Ramos (cell line): Measurements from ENCODE around the gene IL25.

Experiments used
- in situ Hi-C: fragments of 300-500 bp; cut with MboI; formaldehyde crosslinking; loops from one replicate; pipeline ENCODE4 v1.14.3; 2022; ENCODE audit warnings: low sequenced_read_pairs; ENCODE audit not compliant: unreplicated experiment

Gene IL25

DNA sequence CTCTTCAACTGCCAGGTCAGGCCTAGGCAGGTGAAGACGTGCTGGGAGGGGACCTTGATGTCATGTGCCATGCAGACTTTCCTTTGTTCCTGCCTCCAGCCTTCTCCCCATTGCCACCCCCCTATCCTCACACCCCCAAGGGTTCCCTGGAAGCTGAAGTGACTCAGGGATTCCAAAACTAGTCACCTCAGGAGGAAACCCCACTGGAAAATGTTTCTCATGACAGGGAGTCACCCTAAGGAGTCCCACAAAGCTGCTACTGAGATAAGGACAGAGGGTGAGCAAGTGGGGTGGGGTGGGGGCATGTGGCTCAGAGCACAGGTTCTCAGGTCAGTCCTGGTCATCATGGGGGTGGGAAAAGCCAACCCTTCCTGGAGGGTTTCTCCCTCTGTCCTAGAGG lies 2.4 kb upstream of the IL25 start:
- in situ Hi-C loops = loop anchor here (10.0 kb wide), 1 partner anchor 105 kb away; no protein-coding TSS in a partner anchor

DNA sequence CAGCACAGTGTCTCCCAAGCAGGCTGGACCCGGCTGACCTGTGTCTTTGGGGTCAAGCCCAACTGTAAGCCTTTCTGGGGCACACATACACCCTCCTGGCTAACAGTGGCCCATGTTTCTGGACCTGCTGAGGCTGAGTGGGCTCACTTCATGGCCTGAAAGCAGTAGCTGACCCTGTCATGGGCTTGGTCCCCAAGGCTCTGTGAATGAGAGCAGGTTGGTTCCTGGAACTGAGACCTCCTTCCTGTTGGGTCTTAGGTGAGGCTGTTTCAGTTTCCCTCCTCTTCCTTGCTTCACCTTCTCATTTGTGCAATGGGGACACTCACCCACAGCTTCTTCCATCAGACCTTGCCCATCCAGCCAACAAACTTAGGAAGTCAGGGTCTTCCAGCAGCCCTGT lies 744 bp upstream of the IL25 start:
- in situ Hi-C loops = loop anchor here (10.0 kb wide), 1 partner anchor 107 kb away; no protein-coding TSS in a partner anchor

GRCh38 chr14:23373041-23373440 lies 432 bp downstream of the IL25 start:
- in situ Hi-C loops = loop anchor here (10.0 kb wide), 1 partner anchor 108 kb away; no protein-coding TSS in a partner anchor

GRCh38 chr14:23375527-23376251 lies 3.1 kb downstream of the IL25 start:
- in situ Hi-C loops = loop anchor here (10.0 to 25.0 kb wide), 2 partner anchors 111 to 688 kb away; no protein-coding TSS in a partner anchor

DNA sequence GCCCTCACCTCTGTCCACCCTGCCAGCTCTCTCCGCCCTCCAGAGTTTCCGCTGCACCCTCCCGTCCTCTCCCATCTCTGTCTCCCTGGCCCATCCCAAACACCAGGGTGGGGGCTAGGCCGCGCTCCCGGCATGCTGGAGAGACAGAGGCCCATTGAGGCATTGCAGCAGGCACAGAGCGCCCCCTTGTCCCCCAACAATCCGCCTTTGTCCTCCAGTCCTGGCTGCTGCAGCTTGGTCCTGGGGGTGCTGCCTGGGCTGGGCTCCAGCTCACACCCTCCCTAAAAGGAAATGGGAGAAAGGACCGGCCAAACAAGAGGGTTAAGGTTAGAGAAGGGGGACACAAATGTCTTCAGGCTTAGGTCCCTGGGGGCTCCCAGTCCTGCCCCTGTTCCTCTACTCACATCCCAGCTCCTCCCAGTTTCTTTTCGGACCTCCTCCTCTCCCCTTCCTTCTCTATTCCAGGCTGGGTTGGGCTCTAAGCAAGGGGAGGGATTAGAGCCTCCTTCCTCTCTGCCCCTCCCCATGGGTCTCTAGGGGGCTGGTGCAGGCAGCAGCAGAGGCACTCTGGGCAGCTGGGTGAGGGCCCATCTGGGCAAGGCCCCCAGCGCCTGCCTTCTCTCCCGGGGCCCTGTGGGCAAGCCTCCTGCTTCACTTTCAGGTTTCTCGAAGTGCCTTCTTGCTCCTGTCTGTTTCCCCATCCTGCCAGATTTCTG lies 4.0 kb downstream of the IL25 start, which contains the start of gene CMTM5:
Gene CMTM5 (plus strand): TSS at position 565 of the 716 bp plus-strand sequence. CDS start 206 bp downstream, outside the sequence.
- in situ Hi-C loops = loop anchor here (10.0 to 25.0 kb wide), 2 partner anchors 112 to 689 kb away; no protein-coding TSS in a partner anchor

DNA sequence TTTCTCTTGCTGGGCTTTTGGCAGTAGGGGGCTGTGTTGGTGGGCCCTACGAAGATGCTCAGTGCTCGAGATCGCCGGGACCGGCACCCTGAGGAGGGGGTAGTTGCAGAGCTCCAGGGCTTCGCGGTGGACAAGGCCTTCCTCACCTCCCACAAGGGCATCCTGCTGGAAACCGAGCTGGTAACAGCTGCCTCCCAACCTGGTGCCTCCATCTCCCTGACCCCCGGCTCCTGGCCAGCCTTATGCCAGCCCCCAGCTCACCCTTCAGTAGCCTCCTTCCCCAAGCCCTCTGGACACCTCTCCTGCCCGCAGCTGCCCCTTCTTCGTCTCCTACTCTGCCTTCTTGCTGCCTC lies 4.6 kb downstream of the IL25 start:
- in situ Hi-C loops = loop anchor here (10.0 to 25.0 kb wide), 2 partner anchors 112 to 690 kb away; no protein-coding TSS in a partner anchor

DNA sequence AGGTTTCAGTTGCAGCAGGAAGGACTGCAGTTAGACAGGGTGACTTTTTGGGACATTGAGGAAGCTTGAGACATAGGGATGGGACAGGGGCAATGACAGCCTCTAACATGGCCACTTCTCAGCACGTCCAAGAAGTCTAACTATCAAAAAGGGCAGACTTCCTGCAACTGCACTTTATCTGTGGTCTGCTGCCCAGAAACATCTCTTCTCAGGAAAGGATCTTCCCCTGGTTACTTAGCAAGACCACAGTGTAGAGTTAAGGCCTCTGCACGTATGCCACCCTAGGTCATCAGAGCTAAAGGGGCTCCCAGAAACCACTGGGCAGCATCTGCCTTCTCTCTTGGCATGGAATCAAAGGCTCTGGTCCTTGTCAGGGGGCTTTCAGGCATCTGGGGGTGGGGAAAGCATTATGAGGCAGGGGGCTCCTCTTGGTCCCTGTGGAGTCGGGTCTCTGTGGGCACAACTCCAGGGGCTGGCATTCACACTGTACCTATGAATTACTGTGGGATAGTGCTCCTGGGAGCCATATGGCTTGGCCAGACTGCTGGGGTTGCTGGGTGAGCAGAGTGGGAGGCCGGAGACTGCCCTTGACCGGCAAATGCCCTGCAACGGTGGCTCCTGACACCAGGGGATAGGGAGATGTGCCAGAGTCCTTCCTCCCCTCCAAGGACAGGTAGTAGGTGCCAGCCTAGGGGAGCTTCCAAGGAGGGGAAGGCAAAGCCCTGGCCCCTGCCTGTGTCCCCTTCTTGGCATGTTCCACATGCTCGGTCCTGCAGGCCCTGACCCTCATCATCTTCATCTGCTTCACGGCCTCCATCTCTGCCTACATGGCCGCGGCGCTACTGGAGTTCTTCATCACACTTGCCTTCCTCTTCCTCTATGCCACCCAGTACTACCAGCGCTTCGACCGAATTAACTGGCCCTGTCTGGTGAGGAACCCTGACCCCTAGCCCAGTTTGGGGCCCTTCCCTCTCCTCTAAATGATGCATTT lies 5.3 kb downstream of the IL25 start:
- in situ Hi-C loops = loop anchor here (10.0 to 25.0 kb wide), 2 partner anchors 113 to 691 kb away; no protein-coding TSS in a partner anchor

DNA sequence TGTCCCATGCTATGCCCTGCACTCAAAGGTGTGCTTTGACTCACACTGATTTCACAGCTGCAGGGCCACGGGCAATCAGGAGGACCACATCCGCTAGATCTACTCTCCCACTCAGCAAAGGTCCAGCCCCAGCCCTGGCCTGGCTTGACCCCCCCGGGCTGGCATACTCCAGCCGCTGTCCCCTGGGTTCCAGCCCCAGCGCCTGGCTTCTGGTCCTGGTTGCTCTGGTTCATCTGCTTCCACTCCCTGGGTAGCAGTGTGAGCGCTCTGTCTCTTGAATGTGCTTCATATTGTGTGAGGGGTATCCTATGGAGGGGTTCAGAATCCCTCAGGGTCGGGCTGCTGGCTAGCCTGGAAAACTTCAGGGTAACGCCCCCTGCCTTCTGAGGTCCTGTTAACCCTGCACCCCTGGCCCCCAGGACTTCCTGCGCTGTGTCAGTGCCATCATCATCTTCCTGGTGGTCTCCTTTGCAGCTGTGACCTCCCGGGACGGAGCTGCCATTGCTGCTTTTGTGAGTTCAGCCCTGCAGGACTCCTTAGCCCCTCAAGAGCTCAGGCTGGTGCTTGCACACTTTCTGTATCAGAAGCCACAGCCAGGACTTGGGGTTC lies 6.1 kb downstream of the IL25 start:
- in situ Hi-C loops = loop anchor here (10.0 to 25.0 kb wide), 2 partner anchors 114 to 691 kb away; no protein-coding TSS in a partner anchor

DNA sequence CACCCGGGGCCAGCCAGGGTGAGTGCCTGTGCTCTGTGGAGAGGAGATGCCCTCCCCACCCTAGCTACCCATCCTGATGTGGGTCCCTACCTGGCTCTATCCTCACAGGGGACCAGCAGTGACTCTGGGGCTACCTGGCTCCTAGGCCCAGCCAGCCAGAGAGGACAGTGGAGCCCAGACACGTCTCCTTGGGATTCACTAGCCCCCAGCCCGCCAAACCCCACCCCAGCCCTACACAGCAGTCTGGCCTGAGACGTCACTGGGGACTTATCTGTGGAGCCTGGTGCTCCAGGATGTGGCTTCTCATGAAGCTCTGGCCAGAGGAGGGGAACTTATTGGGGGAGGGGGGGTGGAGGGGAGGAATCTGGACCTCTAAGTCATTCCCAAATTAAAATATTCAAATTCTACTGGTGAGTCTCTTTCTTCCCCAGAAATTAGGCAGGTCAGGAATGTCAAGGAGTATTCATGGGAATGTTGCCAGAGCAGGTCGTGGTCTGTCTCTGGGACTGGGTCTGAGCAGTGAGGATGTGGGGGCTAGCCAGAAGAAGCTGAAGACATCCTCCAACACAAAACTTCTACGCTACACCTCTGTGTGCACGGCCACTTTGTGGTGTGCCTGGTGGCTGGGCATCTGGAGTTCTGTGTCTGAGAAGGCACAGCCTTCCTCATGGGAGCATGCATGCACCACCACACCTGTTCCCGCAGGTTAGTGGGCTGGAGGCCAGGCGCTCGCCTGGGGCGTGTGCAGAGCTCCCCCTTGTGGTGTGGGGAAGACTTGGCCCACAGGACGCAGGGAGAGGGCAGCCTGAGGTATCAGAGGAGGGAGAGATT lies 7.0 kb downstream of the IL25 start:
- in situ Hi-C loops = loop anchor here (10.0 to 25.0 kb wide), 2 partner anchors 115 to 692 kb away; no protein-coding TSS in a partner anchor

DNA sequence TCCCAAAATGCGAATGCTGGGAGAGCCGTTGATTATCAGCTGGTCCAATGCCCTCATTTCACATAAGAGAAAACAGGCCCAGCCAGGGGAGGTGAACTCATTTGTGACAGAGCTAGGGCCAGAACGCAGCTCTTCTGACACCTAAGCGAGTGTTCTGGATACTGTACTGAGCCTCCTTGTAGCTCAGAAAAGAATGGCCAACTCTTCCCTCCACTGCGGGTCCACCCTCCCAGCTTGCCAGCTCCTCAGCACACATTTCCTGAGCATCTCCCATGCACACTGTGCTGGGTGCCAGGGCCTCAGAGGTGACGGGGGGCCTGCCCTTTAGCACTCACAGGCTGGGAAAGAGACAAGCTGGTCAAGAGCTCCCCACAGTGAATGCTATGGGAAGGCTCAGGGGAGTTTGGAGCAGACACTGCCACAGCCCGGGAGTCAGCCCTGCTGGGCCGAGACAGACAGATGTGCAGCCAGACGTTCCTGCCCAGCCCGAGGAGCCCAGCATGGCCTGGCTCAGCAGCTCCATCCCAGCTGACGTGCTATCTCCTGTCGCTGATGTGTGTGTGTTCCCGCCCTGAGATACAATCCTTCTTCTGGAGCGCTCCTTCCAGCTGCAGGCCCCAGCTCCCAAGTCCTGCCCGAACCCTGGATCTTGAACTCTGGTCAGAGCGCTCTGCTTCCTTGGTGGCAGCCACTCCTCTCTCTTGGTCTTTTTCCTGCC lies 7.7 kb downstream of the IL25 start:
- in situ Hi-C loops = loop anchor here (25.0 kb wide), 1 partner anchor 693 kb away; no protein-coding TSS in a partner anchor

DNA sequence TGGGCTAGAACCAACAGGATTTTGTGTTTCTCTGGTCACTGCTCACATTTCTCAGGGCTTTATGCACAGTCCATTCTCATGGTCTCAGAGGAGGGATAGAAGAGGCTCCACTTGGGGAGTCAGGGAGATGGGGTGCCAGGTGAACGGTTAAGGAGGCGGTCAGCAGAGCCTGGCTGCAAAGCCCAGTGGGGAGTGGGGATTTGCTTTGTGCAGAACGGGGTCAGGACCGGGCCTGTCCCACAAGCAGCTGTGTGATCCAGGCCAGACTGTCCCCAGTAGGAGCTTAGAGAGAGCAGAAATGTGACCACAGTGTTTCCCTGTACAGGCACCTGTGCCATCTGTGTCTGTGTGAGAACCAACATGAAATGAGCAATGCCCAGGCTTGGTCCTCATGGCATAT lies 8.4 kb downstream of the IL25 start:
- in situ Hi-C loops = loop anchor here (25.0 kb wide), 1 partner anchor 694 kb away; no protein-coding TSS in a partner anchor

DNA sequence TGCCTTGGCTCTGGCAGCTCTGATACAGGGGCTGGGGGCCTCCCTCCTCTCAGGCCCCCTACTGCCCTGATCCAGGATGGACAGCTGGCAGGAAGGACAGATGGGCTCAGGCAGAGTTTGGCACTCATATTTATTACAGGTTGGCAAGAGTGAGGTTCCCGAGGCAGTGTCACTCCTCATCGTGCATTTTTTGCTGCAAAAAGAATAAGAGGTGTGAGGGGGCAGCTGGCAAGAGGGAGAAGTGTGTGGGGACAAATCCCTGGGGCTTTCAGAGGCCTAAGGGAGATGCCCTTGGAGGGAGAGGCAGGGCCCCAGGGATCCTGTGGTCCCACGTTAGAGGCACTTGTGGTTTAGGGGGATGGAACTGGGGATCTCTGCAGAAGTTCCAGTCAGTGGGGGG lies 9.3 kb downstream of the IL25 start:
- in situ Hi-C loops = loop anchor here (25.0 kb wide), 1 partner anchor 695 kb away; no protein-coding TSS in a partner anchor

GRCh38 chr14:23382276-23382675 lies 9.7 kb downstream of the IL25 start:
- in situ Hi-C loops = loop anchor here (25.0 kb wide), 1 partner anchor 695 kb away; no protein-coding TSS in a partner anchor

DNA sequence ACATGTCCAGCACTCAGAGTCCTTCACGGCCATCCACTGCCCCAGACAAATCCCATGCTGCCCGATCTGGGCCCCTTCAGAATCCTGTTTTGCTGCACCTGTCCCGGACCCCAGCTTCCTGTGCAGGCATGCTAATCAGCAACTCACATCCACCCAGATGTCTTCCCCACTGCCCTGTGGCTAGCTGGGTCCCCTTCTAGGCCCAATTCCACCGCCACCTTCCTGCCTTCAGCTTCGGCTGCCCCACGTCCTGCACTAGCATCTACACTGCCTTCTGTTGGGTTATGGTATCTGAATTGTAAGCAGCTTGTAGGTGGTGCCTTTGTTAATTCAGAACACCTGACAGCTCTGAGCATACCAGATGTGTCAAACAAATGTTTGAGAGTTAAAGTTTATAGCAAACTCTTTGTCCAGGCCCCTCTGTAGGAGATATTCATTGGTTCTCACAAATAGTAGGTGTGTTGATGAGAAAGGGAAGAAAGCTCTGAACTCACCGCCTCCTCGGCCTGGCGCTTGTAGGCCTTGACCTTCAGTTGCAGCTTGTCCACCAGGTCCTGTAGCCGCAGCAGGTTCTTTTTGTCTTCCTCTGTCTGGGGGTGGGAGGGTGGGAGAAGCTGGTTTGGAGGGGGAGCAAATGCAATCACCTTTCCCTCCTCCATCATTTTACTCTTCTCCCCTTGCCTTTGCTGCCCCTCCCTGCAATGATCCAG lies 10.3 kb downstream of the IL25 start:
- in situ Hi-C loops = loop anchor here (25.0 kb wide), 1 partner anchor 696 kb away; no protein-coding TSS in a partner anchor

DNA sequence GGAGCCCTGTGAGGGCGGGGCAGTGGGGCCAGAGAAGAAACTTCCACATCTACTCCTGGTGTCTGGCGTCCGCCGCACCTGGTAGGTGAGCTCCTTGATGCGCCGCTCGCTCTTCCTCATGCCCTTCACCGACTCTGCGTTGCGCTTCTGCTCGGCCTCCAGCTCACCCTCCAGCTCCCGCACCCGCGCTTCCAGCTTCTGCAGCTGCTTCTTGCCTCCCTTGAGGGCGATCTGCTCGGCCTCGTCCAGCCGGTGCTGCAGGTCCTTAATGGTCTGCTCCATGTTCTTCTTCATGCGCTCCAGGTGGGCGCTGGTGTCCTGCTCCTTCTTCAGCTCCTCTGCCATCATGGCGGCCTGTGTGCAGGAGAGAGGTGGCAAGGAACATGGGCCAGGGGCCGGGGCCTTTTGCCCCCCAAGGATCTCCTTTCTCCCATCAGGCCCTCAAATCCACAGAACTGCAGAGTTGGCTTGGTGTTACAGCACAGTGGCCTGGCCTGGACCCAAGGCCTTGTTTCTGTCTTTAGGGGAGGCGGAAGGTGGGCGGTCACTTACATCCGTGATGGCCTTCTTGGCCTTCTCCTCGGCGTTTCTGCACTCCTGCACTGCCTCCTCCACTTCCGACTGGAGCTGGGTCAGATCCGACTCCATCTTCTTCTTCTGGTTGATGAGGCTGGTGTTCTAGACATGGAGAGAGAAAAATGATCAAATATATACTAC lies 11.9 kb downstream of the IL25 start:
- in situ Hi-C loops = loop anchor here (25.0 kb wide), 1 partner anchor 697 kb away; no protein-coding TSS in a partner anchor

DNA sequence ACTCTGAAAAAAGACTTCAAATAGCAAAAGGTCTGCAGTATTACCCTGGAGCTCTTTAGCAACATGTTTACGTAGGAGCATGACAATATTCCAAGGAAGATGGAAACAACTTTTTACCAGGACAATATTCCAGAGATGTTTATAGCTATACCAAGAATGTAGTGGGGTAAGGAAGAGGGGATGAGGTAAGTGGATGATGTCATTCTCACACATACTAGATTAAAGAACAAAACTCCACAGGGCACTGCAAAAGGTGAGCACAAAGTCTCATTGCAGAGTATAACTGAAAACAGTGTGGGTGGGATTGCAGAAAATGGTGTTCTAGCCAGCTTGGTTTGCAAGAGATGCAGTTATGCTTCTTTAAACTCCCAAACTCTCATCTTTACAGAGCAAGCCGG lies 12.6 kb downstream of the IL25 start:
- in situ Hi-C loops = loop anchor here (25.0 kb wide), 1 partner anchor 698 kb away; no protein-coding TSS in a partner anchor
